ENCODE data around the gene SYNPO2L. TPM values are rescaled to one million over a fixed set of nuclear protein-coding genes. Genes with fewer than 3 reads are reported as not detected.

The SYNPO2L gene
- total RNA-seq, 1 donor from 2014 or later = not detected

- DNase-seq (ENCODE audit: extremely low spot score, unreplicated experiment) = no peak
- no peaks in the 10 kb centered on the region for H3K36me3 Mint-ChIP-seq (ENCODE audit: unreplicated experiment)
- peaks cover 3% of the 10 kb centered on the region for H3K4me1 Mint-ChIP-seq (ENCODE audit: unreplicated experiment)
- H3K4me3 Mint-ChIP-seq (ENCODE audit: unreplicated experiment) = no peak overlapping the region
- H3K27ac Mint-ChIP-seq (ENCODE audit: unreplicated experiment) = no peak overlapping the region
- H3K9me3 Mint-ChIP-seq (ENCODE audit: unreplicated experiment) = no peaks in the 10 kb centered on the region
- TF ChIP-seq, protein P1, sequence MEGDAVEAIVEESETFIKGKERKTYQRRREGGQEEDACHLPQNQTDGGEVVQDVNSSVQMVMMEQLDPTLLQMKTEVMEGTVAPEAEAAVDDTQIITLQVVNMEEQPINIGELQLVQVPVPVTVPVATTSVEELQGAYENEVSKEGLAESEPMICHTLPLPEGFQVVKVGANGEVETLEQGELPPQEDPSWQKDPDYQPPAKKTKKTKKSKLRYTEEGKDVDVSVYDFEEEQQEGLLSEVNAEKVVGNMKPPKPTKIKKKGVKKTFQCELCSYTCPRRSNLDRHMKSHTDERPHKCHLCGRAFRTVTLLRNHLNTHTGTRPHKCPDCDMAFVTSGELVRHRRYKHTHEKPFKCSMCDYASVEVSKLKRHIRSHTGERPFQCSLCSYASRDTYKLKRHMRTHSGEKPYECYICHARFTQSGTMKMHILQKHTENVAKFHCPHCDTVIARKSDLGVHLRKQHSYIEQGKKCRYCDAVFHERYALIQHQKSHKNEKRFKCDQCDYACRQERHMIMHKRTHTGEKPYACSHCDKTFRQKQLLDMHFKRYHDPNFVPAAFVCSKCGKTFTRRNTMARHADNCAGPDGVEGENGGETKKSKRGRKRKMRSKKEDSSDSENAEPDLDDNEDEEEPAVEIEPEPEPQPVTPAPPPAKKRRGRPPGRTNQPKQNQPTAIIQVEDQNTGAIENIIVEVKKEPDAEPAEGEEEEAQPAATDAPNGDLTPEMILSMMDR (IDR thresholded peaks at IDR 0.05) = no peak
- no peaks in the 10 kb centered on the region for H3K27me3 Mint-ChIP-seq (ENCODE audit: unreplicated experiment)
Observed at GRCh38 chr10:73597346-73597745, 58.5 kb downstream of the SYNPO2L start.

Other genes with a start within 250 kb of the SYNPO2L start
- 83.5 and 93.7 TPM in 2 replicates for gene ANXA7, start 242.0 kb downstream of the SYNPO2L start, total RNA-seq
- 2.6 and 2.8 TPM in 2 replicates for gene MSS51, start 222.5 kb downstream of the SYNPO2L start, total RNA-seq
- gene PPP3CB, start 160.0 kb downstream of the SYNPO2L start, total RNA-seq = 65.5 and 65.6 TPM in 2 replicates
- gene USP54, start 64.7 kb downstream of the SYNPO2L start, total RNA-seq = 9.4 and 11.2 TPM in 2 replicates
- 0.59 and 0.78 TPM in 2 replicates for gene MYOZ1, start 14.6 kb downstream of the SYNPO2L start, total RNA-seq
- 5.9 and 8.1 TPM in 2 replicates for gene AGAP5, start 42.1 kb upstream of the SYNPO2L start, total RNA-seq
- 64.1 and 64.2 TPM in 2 replicates for gene SEC24C, start 88.3 kb upstream of the SYNPO2L start, total RNA-seq
- gene CHCHD1, start 126.0 kb upstream of the SYNPO2L start, total RNA-seq = 19.9 and 22.3 TPM in 2 replicates
- gene ZSWIM8, start 129.6 kb upstream of the SYNPO2L start, total RNA-seq = 164 and 186 TPM in 2 replicates
- 32.2 and 39.1 TPM in 2 replicates for gene NDST2, start 155.6 kb upstream of the SYNPO2L start, total RNA-seq
- 37.6 and 38.2 TPM in 2 replicates for gene CAMK2G, start 218.5 kb upstream of the SYNPO2L start, total RNA-seq

Measured in osteocyte (in vitro differentiated cells).